ENCODE measurements around the gene GH2. TPM values are rescaled to one million over a fixed set of nuclear protein-coding genes. Genes with fewer than 3 reads are reported as not detected.
"Not testable (repeated sequence)": the region's sequence is repeated elsewhere in the genome, so short reads cannot be mapped to it uniquely, and the experiment has no call there.

Gene GH2
- total RNA-seq, 2 experiments from 2014 or later: not detected

DNA sequence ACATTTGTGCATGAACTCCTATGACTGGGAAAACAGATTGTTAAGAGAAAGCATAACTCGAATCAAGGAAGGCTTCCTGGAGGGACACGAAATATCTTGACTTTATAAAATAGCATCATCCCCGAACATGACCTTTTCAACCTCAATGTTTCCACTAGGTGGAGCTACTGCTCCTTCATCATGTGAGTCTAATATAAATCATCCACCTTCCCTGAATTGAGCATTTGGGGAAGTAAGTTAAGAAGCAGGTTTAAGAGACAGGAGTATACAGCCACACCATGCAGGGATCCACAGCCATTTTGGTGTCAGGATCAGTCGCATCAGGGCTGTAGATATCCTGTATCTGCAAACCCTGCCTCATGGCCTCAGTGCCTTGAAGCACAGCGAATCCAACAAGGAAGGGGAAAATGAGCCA, 22.1 kb upstream of the GH2 start:
- H3K4me1 Mint-ChIP-seq, H3K36me3 Mint-ChIP-seq, POLR2A ChIA-PET, DNase-seq, H3K4me3 Mint-ChIP-seq, H3K9me3 Mint-ChIP-seq, H3K27ac Mint-ChIP-seq: not testable (repeated sequence)
- H3K27me3 Mint-ChIP-seq: peaks cover 15% of the 10 kb centered on the region
- peak; percentile 55 for ATAC-seq (ENCODE audit: low read depth)

DNA sequence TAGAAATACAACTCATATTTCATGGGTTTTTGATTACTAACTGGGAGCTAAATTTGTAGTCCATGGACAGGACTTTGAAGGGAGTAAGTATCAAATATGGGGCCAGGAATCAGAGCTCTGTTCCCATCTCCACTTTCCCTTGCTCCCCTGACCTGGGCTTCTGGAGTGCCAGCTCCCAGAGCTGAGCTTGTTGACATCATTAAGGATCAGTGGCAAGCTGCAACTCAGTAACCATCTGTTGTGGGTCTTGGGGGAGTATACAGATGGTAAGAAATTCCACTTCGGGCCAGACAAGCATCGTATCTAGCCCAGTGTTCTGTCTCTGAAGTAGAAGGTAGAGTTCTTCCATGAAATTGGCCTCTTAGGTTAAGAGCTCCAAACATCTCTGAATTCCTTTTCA, 20.2 kb upstream of the GH2 start:
- not testable (repeated sequence) for H3K9me3 Mint-ChIP-seq; DNase-seq; H3K4me3 Mint-ChIP-seq; H3K4me1 Mint-ChIP-seq; ATAC-seq (ENCODE audit: low read depth); H3K27ac Mint-ChIP-seq; H3K36me3 Mint-ChIP-seq
- peaks cover 15% of the 10 kb centered on the region for H3K27me3 Mint-ChIP-seq
- POLR2A ChIA-PET: interaction anchor here (0.8 kb wide), 1 partner anchor 92 kb away, joined by 3 read pairs; no protein-coding TSS in a partner anchor

DNA sequence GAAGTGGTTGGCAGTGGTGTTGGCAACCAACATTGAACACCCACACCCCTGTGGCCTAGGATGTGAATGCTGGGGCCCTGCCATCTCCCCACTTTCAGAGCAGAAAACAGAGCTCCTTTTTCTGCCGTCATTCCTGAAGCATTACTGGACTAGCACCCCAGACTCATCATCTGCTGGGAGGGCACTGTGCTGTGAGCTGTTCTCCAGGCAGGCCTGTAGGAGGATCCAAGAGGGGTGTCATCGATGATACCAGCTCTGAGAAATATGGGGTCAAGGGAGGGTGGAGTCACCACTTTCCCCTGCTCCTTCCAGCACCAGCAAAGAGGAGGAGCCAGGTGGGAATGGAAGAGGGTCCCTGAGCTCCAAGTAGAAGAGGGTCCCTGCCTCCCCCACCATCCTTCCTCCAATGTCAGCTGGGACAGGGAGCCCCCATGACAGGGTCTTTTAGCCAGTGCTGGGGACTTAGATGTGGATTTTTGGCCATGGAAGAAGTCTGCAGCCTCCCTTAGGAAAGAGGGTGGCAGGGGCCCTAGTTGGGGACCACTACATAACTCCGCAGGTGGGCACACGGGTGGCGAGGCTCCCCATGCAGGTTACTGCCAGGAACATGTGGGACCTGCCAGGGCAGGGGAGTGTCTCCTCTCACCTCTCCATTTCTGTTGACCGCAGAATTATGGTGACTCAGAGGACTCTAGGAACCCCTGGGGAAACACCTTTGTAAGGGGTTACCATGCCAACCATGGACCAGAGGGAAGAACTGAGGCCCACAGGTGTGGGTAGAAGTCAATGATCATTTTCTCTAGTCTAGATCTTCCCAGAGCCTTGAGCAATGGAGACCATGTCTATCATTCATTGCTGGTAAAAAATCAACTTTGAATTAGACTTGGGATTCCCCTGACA, 17.4 kb upstream of the GH2 start:
- H3K36me3 Mint-ChIP-seq; POLR2A ChIA-PET; H3K27ac Mint-ChIP-seq; ATAC-seq (ENCODE audit: low read depth); H3K9me3 Mint-ChIP-seq; DNase-seq; H3K4me3 Mint-ChIP-seq; H3K4me1 Mint-ChIP-seq: not testable (repeated sequence)
- peaks cover 17% of the 10 kb centered on the region for H3K27me3 Mint-ChIP-seq

DNA sequence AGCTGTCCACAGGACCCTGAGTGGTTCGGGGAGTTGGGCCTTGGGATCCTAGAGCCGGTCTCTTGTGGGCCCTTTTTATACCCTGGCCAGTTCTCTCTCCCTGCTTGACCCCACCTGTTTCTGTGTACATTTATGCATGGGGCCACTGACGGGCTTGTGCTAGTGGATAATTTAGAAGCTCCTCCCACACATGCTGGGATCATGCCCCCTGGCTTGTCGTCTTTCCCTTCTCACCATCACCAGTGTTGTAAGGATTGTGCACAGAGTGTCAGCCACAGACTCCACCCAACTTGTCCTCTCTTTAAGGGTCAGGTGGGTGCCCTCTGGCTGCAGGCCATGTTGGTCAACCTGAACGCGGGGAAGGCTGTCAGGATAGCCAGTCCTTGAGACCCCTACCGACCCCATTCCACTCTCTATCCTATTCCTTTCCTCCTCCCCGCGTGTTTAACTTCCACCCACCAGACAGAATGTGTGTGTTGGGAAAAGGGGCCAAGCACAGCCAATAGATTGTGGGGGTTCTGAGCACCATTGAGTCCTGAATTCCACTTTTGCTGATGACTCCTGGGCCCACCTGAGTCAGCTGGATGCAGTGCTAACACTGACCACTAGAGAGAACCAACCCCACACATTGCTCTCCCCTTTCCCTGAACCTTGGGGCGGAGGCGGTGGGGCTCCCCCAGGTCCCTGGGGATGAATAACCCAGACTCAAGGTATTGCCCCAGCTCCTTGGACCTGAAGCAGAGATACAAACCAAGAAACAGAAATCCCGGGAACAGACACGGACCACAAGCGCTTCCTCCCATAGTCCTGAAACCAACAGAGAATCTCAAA, 15.0 kb upstream of the GH2 start, which contains the start of gene CSH1:
TSS of gene CSH1 (minus strand) at position 51 of the 831 bp plus-strand sequence. CDS start 63 bp downstream, outside the sequence.
- H3K4me3 Mint-ChIP-seq; DNase-seq; ATAC-seq (ENCODE audit: low read depth); H3K4me1 Mint-ChIP-seq; POLR2A ChIA-PET; H3K36me3 Mint-ChIP-seq; H3K27ac Mint-ChIP-seq; H3K9me3 Mint-ChIP-seq: not testable (repeated sequence)
- peaks cover 29% of the 10 kb centered on the region for H3K27me3 Mint-ChIP-seq

DNA sequence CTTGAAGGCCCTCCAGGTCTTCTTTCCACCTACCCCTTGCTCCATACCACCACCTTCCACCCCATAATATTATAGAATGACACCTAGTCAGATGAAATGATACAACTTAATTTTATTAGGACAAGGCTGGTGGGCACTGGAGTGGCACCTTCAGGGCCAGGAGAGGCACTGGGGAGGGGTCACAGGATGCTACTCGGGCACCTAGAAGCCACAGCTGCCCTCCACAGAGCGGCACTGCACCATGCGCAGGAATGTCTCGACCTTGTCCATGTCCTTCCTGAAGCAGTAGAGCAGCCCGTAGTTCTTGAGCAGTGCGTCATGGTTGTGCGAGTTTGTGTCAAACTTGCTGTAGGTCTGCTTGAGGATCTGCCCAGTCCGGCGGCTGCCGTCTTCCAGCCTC, 13.1 kb upstream of the GH2 start:
- H3K9me3 Mint-ChIP-seq; H3K4me1 Mint-ChIP-seq; H3K36me3 Mint-ChIP-seq; POLR2A ChIA-PET; ATAC-seq (ENCODE audit: low read depth); H3K27ac Mint-ChIP-seq; DNase-seq; H3K4me3 Mint-ChIP-seq: not testable (repeated sequence)
- H3K27me3 Mint-ChIP-seq: peaks cover 22% of the 10 kb centered on the region

DNA sequence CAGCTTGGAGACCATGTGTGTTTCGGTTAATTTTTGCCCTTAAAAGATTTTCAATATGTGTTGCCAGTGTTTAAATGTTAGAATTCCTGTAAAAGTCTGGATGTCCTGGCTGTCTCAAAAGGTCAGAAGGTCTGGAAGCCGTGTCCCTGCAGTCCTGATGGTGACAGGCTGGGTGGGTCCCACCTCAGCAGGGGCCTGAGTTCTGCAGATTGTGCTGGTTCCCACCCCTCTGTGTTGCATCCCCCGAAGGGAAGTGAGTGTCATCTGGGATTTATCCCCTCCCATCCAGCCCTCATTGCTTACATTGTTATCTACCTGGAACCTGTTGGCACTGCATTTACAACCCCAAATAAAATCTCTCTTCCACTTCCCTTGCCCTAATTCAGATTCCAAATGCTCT, 12.3 kb upstream of the GH2 start:
- DNase-seq; H3K27ac Mint-ChIP-seq; POLR2A ChIA-PET; H3K9me3 Mint-ChIP-seq; H3K4me3 Mint-ChIP-seq; H3K36me3 Mint-ChIP-seq; ATAC-seq (ENCODE audit: low read depth); H3K4me1 Mint-ChIP-seq: not testable (repeated sequence)
- peaks cover 23% of the 10 kb centered on the region for H3K27me3 Mint-ChIP-seq

DNA sequence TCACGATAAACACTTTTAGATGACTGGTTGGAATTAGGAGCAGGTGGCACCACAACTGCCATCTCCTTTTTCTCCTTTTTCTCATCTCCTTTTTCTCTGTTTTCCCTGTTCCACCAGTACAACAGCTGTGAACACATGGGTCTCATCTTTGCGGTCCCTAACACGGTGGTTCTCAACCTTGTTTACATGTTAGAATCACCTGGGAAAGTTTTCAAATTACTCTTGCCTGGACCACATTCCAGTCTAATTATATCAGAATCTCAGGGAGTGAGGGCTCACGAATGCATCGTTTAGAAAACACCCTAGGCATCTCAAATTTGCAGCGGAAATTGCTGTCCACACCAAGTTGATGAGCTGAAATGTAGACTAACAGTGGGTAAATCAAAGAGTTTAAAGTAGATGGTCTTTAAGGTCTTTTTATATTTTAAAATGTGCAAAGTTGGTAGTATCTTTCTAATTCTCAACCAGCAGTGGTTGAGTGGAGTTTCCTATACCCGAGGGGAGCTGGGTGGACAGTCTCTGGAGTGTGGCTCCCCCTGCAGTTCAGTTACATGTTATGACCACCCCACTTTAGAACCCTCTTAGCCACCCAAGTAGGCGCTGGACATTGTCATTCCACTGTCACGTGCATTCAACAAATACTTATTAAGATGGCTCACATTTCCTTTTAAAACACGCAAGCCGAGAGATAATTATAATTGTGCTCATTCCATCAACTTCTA, 10.7 kb upstream of the GH2 start:
- H3K27ac Mint-ChIP-seq; H3K4me1 Mint-ChIP-seq; POLR2A ChIA-PET; ATAC-seq (ENCODE audit: low read depth); H3K4me3 Mint-ChIP-seq; H3K9me3 Mint-ChIP-seq; DNase-seq; H3K36me3 Mint-ChIP-seq: not testable (repeated sequence)
- peaks cover 25% of the 10 kb centered on the region for H3K27me3 Mint-ChIP-seq

DNA sequence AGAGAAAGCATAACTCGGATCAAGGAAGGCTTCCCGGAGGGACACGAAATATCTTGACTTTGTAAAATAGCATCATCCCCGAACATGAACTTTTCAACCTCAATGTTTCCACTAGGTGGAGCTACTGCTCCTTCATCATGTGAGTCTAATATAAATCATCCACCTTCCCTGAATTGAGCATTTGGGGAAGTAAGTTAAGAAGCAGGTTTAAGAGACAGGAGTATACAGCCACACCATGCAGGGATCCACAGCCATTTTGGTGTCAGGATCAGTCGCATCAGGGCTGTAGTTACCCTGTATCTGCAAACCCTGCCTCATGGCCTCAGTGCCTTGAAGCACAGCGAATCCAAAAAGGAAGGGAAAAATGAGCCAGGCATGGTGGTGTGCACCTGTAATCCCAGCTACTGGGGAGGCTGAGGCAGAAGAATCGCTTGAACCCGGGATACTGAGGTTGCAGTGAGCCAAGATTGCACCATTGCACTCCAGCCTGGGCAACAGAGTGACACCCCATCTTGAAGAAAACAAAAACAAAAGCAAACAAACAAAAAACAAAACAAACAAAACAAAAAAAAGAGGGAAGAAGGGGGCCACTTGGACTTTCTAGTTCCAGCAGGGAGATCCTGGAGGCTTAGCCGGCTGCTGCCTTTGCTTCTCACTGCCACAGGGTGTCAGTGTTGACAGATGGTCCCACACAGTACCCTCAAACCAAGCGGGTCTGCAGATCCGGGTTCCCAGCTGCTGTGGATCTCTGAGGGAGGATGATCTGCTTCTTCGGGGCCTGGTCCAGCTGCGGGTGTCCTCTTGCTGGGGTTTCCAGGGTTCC, 7.5 kb upstream of the GH2 start:
- H3K36me3 Mint-ChIP-seq, H3K9me3 Mint-ChIP-seq, DNase-seq, H3K27ac Mint-ChIP-seq, H3K4me3 Mint-ChIP-seq, POLR2A ChIA-PET, H3K4me1 Mint-ChIP-seq: not testable (repeated sequence)
- ATAC-seq (ENCODE audit: low read depth): peak; percentile 72
- H3K27me3 Mint-ChIP-seq: peaks cover 30% of the 10 kb centered on the region

DNA sequence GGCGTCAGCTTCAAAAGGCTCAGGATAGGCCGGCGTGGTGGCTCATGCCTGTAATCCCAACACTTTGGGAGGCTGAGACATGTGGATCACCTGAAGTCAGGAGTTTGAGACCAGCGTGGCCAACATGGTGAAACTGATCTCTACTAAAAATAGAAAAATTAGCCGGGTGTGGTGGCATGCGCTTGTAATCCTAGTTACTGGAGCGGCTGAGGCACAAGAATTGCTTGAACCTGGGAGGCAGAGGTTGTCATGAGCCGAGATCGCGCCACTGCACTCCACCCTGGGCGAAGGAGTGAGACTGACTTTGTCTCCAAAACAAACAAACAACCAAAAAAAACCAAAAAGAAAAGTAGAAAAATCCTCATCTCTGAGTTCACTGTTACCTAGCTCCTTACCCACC, 3.4 kb upstream of the GH2 start:
- H3K36me3 Mint-ChIP-seq; H3K4me1 Mint-ChIP-seq; POLR2A ChIA-PET; H3K4me3 Mint-ChIP-seq; DNase-seq; H3K9me3 Mint-ChIP-seq; ATAC-seq (ENCODE audit: low read depth); H3K27ac Mint-ChIP-seq: not testable (repeated sequence)
- H3K27me3 Mint-ChIP-seq: peaks cover 16% of the 10 kb centered on the region

DNA sequence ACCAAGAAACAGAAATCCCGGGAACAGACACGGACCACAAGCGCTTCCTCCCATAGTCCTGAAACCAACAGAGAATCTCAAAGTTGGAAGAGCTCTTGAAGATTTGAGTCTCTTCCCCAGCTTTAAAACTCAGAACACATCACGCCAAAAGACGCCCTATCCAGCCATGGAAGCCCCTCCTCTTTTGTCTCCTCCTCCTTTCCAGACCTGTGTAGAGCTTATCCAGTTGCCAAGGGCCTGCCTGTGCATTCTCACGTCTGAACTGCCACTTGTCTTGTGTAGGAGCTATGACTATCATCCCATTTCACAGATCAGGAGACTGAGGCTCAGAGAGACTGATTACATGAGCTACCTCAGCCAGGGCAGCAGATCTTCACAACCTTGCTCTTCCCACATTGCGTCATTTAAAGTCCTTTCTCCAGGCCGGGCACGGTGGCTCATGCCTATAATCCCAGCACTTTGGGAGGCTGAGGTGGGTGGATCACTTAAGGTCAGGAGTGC, 932 bp upstream of the GH2 start:
- H3K27me3 Mint-ChIP-seq: peaks cover 14% of the 10 kb centered on the region
- H3K4me3 Mint-ChIP-seq; DNase-seq; H3K36me3 Mint-ChIP-seq; H3K27ac Mint-ChIP-seq; ATAC-seq (ENCODE audit: low read depth); H3K9me3 Mint-ChIP-seq; H3K4me1 Mint-ChIP-seq: not testable (repeated sequence)
- POLR2A ChIA-PET: interaction anchor here (1.3 kb wide), 1 partner anchor 34 kb away, joined by 3 read pairs; no protein-coding TSS in a partner anchor

DNA sequence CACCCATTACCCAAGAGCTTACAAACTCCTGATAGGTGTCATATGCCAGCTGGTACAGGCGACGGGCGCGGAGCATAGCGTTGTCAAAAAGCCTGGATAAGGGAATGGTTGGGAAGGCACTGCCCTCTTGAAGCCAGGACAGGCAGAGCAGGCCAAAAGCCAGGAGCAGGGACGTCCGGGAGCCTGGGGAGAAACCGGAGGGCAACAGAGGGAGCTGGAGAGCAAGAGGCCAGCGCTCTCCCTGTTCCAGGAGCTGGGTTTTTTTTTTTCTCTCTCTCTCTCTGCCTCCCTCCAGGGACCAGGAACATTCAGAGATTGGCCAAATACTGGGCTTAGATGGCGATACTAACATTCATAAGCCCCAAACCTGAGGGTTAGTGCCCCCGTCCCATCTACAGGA, 407 bp downstream of the GH2 start:
- H3K9me3 Mint-ChIP-seq; H3K4me3 Mint-ChIP-seq; H3K4me1 Mint-ChIP-seq; DNase-seq; H3K36me3 Mint-ChIP-seq; ATAC-seq (ENCODE audit: low read depth); H3K27ac Mint-ChIP-seq; POLR2A ChIA-PET: not testable (repeated sequence)
- peaks cover 11% of the 10 kb centered on the region for H3K27me3 Mint-ChIP-seq

DNA sequence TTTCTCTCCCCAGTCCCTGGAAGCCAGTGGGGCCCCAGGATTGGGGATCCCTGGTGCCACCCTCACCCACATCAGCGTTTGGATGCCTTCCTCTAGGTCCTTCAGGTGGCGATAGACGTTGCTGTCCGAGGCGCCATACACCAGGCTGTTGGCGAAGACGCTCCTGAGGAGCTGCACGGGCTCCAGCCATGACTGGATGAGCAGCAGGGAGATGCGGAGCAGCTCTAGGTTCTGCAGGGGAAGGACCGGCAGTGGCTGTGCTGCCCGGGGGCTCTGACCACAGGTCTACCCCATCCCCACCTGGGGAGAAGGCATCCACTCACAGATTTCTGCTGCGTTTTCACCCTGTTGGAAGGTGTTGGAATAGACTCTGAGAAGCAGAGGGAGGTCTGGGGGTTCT, 1.0 kb downstream of the GH2 start:
- ATAC-seq (ENCODE audit: low read depth) (no peak), DNase-seq (no peak)
- peaks cover 1% of the 10 kb centered on the region for H3K4me1 Mint-ChIP-seq
- POLR2A ChIA-PET: no interaction called here
- no peaks in the 10 kb centered on the region for H3K36me3 Mint-ChIP-seq
- H3K9me3 Mint-ChIP-seq: no peaks in the 10 kb centered on the region
- no peak overlapping the region for H3K4me3 Mint-ChIP-seq
- no peak overlapping the region for H3K27ac Mint-ChIP-seq
- H3K27me3 Mint-ChIP-seq: peaks cover 11% of the 10 kb centered on the region
